Limb (tissue), 2 donors: Measurements from ENCODE around the gene RGS12.

Source experiments
- DNase-seq, 2 donors: peaks; one replicate each; pipeline ENCODE4 v3.0.0-alpha.2; 2016; ENCODE audit errors: extremely low spot score in 2 of 2

Gene RGS12

DNA sequence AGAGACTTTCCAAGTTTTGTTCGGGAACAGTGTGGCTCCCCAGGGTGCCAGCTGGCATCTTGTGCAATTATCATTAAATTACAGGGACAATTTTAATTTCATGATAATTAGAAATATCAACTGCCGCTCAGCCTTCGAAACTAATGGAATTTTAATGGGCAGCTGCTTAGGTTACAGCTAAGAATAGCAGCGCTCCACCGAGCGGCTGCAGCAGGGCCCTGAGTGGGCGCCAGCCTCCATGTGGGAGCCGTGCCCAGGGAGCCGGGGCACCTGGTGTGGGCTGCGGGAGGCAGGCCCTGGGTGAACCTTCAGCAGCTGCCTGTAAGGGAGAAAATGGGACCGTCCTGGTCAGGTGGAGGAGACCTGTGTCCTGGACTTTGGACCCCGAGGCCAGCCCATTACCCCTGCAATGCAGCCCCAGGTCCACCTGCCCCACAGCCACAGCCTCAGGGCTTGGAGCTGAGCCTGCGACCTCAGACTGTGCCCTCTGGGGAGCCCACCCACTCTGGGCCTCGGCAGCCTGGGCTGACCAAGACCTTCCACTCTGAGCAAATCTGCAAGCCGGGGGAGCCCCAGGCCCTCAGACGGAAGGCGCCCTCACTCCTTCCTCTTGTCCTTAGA is 22.7 kb upstream of the RGS12 start:
- no peak for DNase-seq

DNA sequence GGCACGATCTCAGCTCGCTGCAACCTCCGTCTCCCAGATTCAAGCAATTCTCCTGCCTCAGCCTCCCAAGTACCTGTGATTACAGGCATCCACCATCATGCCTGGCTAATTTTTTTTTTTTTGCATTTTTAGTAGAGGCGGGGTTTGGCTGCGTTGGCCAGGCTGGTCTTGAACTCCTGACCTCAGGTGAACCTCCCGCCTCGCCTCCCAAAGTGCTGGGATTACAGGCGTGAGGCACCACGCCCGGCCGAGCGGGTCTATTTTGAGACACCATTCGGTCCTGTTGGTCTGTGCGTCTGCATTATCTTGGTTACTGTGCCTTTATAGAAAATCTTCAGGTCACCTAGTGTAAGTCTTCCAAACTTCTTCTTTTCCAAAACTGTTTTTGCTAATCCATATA is 21.7 kb upstream of the RGS12 start:
- DNase-seq = no peak

DNA sequence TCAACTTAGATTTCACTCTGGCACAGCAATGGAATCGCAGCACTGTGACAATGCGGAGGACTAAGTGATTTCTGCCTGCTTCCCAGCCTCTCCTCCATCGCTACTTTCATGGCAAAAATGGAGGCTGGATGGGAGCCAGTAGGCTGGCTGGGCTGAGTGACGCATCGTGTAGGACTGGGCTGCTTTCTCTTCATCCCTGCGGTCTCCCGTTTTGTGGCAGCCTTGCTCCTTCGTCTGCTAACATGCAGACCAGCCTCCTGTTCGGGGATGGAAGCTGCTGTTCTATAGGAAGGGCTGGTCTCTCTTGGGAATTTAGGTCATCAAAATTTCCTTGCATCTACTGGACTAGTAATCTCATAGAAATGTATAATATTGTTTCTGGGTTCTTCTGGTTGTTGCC is 15.8 kb upstream of the RGS12 start:
- DNase-seq = peak in 1 of 2 donors; percentile 26

DNA sequence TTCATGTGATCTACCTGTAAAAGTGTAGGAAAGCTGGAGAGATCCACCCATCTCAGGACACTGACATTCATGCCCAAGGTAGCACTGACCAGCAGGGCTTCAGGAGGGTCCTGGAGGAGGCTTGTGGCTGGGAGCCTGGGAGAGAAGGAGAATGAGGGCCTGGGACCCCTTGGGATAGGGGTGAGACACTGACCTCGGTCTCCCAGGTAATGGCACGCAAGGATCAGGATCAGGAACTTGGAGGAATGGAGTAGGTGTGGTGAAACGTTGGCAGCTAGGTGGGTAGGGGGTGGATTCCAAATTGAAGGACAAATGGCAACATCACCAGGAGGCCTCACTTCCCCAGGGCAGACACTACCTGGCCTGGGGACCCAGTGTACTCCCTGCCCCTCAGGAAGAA is 12.4 kb upstream of the RGS12 start:
- no peak for DNase-seq

DNA sequence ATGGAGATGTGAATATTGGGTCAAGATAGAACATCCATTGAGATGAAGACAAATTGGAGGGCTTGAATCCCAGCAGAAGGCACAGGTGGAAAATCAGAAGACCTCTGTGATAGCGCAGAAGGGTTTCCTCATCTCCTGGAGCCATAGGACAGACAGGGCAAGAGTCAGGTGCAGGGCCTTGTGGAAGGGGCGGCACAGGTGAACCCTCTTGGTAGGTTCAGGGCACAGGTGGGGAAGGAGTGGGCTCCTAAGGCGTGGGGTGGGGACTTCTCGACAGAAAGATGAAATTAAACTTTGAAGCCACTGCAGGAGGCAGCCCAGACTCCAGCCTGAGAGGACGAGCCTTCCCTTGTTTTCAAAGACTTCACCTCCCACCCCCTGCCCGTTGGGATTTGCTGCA is 9.3 kb upstream of the RGS12 start:
- DNase-seq = no peak

DNA sequence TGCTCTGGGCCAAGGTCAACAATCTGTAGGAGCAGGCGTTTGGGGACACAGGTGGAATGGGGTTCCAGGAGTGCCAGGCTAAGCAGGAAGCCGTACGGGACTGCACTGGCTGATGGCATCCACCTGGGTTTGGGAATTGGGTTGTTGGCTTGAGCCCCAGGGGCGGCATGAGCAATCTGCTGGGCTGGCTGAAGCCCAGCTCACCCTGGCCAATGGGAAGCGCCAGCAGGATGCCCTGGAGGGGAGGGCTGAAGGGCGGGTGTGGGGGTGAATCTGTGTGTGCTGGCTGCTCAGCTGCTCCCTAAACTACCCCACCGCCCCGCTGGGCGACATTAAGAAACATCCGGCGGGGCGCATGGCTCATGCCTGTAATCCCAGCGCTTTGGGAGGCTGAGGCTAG is 8.9 kb upstream of the RGS12 start:
- peak in 1 of 2 donors; percentile 28 for DNase-seq

DNA sequence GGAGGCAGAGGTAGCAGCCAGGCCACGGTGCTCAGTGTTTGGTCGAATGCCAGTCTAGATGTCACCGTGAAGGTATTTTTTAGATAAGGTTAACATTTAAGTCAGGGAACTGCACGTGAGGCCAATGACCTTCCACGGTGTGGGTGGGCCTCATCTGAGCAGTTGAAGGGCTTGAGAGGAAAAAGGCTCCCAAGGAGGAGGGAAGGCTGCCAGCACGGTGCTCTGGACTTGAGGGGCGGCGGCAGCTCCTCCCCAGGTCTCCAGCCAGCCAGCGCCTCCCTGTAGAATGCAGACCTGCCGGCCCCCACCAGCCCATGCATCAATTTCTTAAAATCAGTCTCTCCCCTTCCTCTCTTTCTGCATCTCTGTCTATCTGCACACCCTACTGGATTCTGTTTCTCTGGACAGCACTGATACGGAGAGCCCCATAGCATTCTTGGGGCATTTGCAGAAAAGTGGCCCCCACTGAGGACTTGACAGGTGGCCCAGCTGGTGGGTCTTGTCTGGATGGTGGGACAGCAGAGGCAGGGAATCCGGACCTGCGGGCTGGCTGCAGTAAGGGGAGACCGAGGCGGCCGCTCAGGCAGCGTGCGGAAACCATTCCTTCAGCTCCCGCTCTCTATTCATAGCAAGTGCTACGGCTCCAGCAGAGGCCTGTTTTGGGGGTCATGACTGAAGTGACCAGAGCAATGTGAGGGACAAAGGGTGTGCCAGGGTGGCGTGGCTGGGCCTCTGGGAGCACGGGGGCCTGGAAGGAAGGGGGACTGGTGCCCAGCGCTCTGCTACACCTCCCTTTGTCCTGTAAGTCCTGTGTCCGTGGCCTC is 7.9 kb upstream of the RGS12 start:
- no peak for DNase-seq

DNA sequence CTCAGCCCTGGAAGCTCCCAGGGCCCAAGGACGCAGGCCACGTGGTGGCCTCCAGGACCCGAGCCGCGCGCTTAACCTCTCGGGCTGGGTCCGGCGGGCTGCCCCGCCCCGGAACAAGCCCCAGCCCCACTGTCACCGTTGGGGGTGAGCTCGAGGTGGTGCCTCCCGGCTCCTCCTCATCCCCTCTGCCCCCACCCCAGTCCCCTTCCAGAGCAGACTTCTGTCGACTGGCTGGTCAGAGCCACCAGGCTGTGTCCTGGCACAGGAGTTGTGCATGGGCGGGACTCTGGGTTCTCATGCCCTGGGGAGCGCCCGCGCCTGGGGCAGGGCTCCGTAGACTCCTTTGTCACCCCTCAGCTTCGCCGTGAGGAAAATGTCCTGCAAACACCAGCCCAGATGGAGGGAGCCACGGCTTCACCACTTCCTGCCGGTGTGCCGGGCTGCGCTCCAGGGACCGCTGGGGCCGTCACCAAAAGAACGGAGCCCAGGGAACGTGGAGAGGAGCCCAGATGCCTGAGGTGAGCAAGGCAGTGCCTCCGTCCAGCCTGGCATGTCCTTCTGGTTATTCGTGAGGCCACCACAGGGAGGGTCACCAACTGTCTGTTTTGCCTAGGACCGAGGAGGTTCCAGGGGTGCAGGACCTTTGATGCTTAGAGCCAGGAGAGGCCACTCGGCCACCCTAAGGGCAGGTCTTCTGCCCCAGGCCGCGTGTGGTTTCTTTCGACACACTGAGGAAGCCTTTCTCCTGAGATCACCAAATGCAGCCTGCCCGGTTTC is 7.1 kb upstream of the RGS12 start:
- DNase-seq = peak in 1 of 2 donors; percentile 31

DNA sequence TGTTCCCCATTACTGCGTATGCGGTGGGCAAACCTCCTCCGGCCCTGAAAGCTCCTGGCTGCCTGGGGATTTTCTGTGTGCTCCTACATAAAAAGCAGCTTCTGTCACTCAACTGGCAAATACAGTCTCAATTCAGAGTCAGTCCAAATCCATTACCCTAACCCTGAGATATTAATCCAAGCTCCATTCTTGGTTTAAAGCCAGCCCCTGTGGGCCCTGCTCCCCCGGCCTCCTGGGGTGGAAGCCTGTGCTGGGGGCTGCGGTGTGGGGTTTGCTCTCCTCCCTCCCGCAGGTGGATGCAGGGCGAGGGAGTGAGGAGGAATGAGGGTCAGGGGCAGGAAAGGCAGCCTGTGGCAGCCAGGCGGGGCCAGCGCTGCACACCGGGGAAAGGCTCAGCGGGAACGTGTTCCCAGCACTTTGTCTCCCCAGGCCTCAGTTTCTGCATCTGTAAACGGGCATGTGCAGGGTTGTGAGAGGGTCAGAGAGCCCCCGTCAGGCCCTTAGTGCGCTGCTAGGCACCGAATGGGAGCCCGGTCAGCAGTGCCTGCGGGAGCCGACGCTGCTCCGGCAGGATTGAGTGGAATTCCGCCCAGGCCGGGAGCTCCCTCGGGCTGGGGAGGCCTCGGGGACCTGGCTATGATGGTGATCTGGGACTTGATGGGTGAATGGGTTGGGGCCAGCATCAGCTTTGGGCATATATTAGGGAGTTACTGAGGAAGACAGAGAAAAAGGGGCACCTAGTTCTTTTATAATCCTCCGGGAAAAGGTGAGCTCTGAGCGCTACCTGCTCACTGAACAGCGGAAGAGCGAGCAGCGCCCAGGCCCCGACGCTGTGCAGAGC is 6.3 kb upstream of the RGS12 start:
- DNase-seq = no peak

DNA sequence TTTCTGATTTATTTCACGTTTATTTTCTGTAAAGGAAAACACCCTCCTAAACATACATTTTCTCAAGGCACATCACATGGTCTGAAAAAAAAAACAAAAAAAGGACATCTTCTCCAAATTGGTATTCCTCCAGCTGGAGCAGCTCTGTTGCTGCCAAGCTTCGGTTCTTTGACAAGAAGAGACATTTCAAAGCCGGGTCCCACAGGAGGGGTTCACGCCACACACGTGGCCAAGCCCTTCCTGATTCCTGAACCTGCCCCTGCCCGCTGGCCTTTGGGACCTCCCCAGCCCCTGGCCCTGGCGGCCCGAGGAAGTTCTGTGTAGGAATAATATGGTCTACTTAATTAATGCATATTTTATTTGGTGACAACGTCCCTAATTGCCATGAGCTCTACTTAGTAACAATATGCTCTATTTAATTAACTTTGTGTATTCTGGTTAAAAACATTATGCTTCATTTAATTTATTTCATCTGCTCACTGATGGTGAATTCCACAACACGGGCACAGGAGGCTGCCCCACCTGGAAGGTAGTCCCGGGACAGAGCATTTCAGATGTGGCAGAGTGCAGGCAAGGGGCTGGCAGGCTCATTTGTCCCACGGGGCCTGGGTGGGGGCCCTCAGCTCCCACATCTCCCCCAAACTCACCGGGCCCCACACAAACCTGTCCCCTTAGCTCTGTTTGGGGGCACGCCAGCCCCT is 5.4 kb upstream of the RGS12 start:
- DNase-seq = no peak

DNA sequence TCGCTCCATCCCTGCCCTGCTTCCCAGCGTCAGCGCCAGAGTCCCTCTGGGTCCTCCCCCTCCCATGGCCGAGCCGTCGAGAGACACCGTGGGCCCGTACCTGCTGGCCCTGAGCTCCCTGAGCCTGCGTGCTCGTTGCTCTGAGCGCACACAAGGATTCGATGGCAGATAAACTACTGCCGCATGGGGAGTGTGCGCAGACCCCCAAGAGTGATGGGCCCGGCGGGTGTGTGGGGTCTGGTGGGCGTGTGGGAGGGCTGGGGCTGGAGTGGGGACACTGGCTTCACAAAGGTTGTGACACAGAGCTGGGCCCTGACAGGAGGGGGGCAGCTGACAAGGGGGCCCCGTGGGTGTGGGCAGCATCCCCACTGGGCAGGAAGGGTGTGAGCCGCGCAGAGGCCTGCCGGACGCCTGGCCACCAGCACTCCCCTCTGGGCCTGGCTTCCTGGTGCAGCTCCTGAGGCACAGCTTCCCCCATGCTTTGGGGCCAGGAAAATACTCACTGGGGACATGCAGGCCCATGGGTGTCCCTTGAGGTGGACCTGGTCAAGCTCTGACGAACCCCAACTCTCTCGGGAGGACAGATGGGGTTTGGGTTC is 4.8 kb upstream of the RGS12 start:
- no peak for DNase-seq

DNA sequence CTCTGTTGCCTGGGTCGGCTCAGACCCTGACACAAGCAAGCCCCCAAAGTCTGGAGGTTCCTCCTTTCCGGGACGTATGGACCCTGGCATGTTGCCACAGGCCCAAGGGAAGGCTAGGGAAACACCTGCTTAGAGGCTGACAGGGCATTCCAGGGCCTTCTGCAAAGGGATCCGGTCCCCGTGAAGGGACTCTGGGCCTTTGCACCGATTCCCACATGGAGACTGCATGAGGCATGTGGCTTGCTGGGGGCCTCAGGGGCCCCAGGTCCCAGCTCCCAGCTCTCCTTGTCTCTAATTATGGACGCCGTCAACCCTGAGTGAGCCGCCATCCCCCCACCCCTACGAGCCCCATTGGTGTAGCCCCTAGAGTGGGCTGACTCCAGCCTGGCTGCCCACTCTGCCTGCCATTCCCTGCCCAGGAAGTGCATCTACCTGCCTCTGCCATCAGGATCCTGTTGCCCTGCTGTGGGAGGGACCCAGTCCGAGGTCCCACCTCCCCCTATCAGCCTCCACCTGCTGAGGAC is 4.2 kb upstream of the RGS12 start:
- DNase-seq = no peak

DNA sequence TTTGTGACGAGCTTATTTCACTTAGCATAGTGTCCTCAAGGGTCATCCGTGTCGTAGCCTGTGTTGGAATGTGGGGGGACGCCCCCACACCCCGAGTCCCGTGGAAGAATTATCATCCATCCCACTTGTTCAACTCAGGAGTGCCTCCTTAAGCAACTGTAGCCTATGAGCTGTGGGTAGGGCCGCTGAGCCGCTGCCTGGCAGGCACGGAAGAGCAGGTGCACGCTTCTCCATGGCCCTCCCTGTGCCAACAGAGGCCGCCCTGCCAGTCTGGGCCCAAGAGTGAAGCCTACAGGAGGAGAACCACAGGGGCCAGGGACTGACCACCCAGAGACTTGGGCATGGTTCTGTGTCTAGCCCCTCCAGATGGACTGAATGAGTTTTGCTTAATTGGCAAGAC is 2.3 kb upstream of the RGS12 start:
- DNase-seq = no peak

DNA sequence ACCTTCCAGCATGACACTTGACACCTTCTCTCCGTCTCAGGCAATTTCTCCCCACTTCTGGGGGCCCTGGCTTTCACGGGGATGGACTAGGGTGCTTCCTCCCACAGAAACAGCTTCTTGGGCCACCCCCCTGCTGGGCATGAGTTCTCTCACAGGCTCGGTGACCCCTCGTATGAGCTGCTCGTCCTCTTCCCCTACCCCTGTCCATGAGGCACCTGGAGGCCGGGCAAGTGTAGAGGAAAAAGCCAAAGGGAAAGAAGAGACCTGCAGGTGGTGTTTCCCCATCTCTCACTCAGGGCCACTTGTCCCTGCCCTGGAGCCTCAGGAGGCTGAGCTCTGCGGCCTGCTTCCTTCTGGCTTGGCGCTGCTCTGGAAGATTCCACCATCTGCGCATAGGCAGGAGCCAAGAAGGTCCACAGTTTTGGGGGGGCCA is 1.9 kb upstream of the RGS12 start:
- no peak for DNase-seq

DNA sequence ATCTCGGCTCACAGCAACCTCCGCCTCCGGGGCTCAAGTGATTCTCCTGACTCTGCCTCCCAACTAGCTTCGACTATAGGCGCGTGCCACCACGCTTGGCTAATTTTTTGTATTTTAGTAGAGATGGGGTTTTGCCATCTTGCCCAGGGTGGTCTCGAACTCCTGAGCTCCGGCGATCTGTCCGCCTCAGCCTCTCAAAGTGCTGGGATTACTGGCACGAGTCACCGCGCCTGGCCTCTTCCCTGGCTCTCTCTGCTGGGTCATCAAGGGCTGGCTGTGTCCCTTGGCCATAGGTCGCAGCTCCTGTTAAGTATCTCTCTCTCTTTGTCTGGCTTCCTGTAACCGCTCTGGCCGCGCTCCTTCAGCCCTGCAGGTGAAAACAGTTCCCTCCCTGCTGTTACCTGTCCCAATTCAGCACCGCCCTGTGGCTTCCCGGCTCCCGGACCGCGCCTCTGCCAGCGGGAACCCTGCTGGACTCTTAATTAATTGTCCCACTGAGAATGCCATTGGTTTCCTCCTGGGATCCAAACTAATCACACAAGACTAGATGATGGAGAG is 1.3 kb upstream of the RGS12 start:
- DNase-seq = no peak

DNA sequence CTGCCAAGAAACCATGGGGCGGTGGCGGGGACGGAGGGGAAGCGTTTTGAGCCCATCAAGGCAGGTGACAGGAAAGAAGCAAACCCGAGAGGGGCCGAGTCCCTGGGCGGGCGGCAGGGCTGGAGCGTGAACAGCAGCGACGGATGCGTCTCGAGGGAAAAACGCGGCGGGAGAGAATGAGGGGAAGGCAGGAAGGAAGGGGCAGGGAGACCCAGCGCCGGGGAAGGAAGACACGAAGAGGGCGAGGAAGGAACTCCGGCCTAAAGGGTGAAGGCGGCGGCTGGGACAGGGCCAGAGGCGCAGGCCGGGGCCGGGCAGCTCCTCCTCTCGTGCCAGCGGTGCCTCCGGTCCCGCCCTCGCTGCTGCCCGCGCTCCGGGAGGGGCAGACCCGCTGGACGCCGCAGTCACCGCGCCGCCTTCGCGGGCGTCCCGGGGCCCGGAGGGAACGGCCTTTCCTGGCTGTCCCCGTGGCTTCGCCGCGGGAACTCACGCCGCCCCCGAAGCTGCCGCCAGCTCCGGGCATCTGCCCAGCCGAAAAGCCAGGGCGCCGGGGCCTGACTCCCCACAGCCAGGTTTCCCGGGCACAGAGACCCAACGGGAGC is 751 bp upstream of the RGS12 start:
- DNase-seq = peak; percentile 24 to 68

DNA sequence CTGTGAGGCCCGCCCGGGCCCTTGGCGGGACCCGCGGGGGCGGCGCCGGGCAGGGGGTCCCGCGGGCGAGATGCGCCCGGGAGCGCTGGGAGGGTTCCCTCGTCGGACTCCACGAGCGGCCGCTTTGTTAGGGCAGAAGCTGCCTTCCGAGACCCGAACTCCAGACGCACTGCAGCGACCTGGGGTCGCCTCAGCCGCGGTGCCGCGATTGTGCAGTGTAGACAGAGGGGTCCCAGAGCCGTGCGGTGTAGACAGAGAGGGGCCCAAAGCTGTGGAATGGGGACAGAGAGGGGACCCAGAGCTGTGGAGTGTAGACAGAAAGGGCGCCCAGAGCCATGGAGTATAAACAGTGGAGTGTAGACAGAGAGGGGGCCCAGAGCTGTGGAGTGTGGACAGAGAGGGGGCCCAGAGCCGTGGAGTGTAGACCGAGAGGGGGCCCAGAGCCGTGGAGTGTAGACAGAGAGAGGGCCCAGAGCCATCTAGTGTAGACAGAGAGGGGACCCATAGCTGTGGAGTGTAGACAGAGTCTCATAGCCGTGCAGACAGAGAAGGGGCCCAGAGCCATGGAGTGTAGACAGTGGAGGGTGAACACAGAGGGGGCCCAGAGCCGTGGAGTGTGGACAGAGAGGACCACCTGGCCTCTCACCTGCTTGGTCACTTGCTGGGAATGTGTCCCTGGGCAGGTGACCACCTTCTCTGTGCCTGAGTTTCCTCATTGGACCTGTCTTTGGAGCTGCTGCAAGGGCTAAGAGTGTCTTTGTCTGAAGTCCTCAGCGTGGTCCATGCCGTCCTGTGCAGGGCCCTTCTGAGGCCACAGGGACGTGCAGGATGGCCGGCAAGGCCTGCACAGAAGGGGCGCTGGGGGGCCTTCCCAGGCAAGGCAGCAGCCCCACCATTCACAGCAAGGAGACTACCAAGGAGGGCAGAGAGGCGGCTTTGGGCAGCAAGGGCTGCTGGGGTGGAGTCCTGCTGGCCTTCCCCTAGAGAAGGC is 875 bp downstream of the RGS12 start:
- DNase-seq = peak in 1 of 2 donors; percentile 42
